ENCODE results near the gene DOCK1. TPM values are rescaled to one million over a fixed set of nuclear protein-coding genes. Genes with fewer than 3 reads are reported as not detected.

The DOCK1 gene
- total RNA-seq, 1 experiment from 2014 or later: 32.6 TPM

- DNase-seq (ENCODE audit: low spot score): no peak
Observed at GRCh38 chr10:127345231-127345965, 440.2 kb downstream of the DOCK1 start.

DNA sequence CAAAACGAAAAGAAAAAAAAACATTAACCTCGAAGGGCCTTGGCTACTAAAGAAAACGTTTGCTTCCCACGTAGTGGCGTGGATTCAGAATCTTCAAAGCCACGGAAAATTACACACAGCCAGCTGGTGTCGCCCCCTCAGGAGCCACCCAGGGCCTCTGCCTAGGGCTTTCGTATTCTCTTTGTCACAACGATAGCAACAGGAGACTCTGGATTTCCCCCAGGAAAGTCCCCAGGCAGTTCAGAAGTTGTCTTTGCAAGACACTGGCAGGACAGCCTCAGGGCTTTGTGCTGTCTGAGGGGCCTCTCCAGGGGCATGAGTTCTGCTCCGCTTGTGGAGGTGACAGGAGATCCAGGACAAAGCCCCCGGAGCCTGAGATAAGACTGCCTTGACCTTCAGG lies 441.4 kb downstream of the DOCK1 start:
- no peak for DNase-seq (ENCODE audit: low spot score)

DNA sequence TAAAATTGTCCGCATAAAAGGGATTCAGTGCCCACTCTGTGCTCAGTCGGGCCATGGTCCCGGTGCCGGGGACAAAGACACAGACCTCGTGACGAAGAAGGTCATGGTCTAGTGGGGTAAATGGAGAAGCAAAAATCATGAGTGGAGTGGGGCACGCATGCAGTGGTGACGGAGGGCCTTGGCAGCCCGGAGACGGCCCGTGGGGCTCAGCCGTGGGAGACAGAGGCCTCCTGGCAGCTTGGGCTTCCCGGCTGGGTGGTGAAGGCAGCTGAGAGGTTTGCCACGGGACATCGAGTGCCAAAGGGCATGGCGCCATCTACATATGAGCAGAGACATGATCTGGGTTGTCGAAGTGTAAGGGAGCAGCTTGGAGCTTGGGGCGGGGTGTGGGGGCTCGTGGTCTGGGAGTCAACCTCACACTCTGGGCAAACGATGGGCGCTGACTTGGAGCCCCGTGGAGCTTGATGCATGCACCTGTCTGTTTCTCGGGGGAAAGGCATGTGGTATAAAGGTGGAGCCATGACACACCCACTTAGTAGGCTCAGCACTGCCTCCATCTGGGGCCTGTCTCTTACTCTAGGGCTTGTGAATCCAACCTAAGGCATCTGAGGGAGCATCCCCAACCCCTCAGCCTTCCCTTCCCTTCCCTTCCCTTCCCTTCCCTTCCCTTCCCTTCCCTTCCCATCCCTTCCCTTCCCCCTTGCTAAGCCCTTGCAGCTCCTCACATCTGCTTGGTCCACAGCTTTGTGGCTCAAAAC lies 442.2 kb downstream of the DOCK1 start:
- no peak for DNase-seq (ENCODE audit: low spot score)

- no peak for DNase-seq (ENCODE audit: low spot score)
Observed at GRCh38 chr10:127349737-127350136, 444.5 kb downstream of the DOCK1 start.

GRCh38 chr10:127351542-127351941 lies 446.3 kb downstream of the DOCK1 start:
- no peak for DNase-seq (ENCODE audit: low spot score)

DNA sequence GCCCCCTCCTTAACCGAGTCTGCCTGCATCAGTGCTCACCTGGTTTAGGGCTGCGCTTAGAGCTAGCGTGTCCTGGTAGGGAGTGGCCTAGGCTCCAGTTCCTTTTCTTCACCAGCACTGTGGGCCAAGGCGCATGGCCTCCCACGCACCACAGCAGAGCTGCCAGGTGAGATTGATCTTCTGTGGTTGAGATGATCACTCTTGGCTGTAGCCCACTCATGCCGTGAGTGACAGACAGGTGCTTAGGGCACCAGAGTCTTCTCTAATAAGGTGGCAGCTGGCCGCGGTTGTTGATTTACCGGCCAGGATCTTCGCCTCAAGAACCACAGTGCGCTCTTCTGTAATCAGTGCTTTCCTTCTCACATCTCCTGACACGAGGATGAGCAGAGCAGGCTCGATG lies 448.3 kb downstream of the DOCK1 start:
- DNase-seq (ENCODE audit: low spot score): no peak

DNA sequence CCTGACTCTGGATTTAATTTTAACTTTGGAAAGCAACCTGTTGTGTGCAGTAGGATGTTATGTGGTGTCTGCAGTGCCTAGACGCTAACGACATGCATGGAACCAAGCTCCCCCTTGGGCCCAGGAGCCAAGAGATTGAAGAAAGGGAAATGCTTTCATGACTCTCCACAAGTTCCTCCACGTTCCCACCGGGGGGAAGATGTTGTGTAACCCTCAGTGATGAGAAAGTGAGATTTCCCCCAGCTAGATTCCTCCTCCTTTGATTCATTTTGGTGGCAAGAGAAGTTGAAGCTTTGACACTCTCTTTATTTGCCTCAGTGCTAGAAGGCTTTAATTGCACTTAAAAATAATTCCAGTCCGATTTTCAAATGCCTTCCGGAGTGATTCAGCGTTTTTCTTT lies 449.0 kb downstream of the DOCK1 start:
- DNase-seq (ENCODE audit: low spot score): no peak

GRCh38 chr10:127354992-127355391 lies 449.8 kb downstream of the DOCK1 start:
- DNase-seq (ENCODE audit: low spot score): no peak

DNA sequence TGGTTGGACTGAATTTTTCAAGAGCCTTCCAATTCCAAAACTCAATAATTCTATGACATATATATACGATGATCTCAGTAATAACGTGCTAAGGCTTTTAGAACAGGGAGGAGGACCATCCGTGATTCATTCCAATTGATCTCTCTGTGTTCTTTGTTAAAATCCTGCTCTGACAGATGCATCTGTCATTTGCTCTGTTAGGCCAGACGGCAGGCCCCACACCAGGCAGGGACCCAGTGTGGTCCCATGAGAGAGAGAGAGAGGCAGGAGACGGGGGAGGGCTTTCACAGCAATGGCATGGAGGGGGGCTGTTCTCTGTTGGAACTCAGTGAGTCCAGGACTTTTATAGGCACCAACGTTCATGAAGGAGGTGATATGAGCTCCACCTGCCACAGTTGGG lies 451.1 kb downstream of the DOCK1 start:
- DNase-seq (ENCODE audit: low spot score): no peak

GRCh38 chr10:127357265-127357664 lies 452.0 kb downstream of the DOCK1 start:
- no peak for DNase-seq (ENCODE audit: low spot score)

DNA sequence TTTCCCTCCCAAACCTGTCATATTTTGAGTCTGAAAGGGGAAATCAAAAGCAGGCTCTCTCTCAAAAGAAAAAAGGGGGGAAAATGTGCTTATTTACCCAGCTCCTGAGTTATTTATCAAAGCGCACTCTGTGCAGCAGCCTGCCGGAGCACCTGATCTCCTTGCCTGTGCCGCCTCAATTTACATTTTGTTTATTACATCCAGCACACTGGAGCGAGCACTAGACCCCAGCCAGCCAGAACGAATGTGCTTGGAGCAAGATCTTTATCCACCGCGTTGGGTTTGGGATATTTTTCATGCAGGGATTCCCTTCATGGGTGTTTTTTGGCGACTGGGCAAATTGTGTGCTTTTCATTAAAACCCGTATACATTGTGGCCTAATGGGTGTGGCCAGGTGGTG lies 453.1 kb downstream of the DOCK1 start:
- DNase-seq (ENCODE audit: low spot score): no peak

GRCh38 chr10:127364034-127364433 lies 458.8 kb downstream of the DOCK1 start:
- no peak for DNase-seq (ENCODE audit: low spot score)

DNA sequence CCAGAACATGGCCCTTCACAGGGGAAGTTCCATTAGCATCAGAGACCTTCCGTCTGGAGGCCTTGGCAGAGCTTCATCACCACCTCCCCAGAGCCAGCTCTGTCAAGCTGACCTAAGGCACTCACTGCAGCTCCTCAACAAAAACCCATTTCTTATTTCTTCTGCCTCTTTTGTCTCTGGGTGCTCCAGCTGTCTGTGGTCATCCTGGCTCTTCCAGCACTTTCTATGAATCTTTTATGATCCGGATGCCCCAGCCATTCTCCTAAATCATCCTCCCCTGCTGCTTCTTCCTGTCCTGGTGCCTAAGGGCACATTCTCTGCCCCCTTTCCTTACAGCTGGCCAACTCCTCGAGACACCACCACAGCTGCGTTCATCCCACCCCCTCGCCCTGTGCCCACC lies 462.9 kb downstream of the DOCK1 start:
- DNase-seq (ENCODE audit: low spot score): no peak

DNA sequence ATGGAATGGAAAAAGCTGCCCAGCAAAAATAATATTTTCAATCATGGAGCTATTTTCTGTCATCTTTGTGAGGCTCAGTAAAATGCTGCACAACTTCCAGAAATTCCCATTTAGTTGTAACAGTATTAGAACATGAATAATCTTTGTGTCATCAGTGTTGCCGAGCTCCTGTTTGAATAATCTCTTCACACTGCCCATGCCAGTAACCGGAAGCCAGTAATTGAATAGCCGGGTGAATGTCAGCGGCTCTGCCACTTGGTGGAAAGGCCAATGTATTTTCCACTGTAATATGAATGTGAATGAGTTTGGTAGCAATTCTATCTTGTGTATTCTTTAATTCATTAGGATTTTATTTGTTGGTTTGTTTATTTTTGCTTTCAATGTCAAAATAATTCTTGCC lies 463.7 kb downstream of the DOCK1 start:
- no peak for DNase-seq (ENCODE audit: low spot score)

- DNase-seq (ENCODE audit: low spot score): no peak
Observed at GRCh38 chr10:127370601-127371000, 465.4 kb downstream of the DOCK1 start.

- no peak for DNase-seq (ENCODE audit: low spot score)
Observed at GRCh38 chr10:127372361-127372760, 467.1 kb downstream of the DOCK1 start.

- DNase-seq (ENCODE audit: low spot score): no peak
Observed at GRCh38 chr10:127374074-127374680, 468.9 kb downstream of the DOCK1 start.

GRCh38 chr10:127374901-127375300 lies 469.7 kb downstream of the DOCK1 start:
- DNase-seq (ENCODE audit: low spot score): no peak

- DNase-seq (ENCODE audit: low spot score): no peak
Observed at GRCh38 chr10:127375461-127375860, 470.2 kb downstream of the DOCK1 start.

DNA sequence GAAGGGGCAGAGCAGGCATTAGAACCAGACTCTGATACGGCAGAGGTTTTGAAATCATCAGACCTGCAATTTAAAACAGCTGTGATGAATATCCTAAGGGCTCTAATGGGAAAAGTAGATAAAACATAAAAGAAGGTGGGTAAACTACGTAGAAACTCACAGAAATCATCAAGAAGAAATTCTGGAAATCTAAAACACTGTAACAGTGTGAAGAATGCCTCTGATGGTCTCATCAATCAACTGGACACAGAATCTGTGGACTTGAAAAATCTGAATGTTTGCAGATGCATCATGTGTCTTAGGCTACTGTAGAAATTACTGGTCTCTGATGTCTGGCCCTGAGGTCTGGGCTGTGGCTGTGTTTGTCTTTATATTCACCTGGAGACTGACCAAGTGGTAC lies 470.8 kb downstream of the DOCK1 start:
- DNase-seq (ENCODE audit: low spot score): no peak

DNA sequence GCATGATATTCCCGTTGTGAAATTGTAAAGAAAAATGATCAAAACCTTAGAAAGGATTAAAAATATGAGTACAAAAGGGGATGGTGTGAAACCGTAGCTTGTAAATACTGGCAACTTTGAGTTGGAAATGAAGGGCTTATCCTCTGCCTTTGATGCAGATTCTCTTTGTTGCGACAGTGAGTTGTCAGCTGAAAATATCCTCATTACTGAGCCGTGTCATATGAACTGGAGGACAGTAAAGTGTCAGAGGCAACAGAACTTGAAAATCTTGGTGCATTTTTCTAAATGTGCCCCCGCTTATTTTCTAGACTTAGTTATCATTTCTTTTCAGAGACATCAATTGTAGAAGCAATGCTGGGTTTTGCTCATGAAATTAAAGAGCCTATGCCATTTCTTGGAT lies 473.4 kb downstream of the DOCK1 start:
- DNase-seq (ENCODE audit: low spot score): no peak

DNA sequence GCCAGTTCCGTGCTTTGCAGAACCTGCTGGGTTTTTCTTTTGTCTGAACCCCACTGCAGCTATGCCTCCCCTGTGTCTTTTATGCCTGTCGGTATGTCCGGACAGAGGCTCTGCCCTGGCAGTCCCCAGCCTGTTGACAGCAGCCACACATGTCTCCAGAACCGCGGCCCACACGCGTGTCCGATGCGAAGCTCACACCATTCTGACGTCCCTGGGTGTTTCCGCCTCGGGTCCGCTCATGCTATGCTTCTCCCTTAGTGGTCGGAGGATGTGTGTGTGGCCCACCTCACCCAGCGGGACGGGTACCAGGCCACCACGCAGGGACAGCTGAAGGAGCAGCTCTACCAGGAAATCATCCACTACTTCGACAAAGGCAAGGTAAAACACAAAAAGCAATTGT lies 479.3 kb downstream of the DOCK1 start:
- no peak for DNase-seq (ENCODE audit: low spot score)

GRCh38 chr10:127385066-127385465 lies 479.8 kb downstream of the DOCK1 start:
- DNase-seq (ENCODE audit: low spot score): no peak

Data from HT-29 (cell line).